ENCODE measurements around the gene VPS33B.

Gene VPS33B

DNA sequence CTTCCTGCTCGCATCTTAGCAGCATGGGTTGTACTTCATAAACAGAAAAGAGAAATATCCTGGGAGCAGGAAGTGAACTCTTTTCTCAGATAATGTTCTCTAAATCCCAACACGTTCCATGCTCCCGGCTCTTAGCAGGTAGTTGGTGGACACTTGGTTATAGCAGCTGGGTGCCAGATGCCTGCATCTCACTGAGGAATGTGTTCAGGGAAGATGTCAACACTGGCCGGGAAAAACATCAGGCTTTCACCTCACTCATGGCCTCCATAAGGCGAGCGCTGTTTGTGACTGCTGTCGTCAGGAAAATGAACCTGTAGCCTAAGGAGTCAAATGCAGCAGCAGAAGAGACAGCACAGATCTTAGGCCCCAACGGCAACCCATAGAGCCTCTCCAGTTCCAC is 23.7 kb downstream of the VPS33B start:
- DNase-seq (ENCODE audit: low read depth in 1 of 2, low spot score in 1 of 2): no peak
- Histone ChIP-seq H3K27ac (replicated peaks) (no peak overlapping the region), H3K27me3 (ENCODE audit: insufficient read depth, poor library complexity, severe bottlenecking) (no peaks in the 10 kb centered on the region), H3K4me3 (replicated peaks; ENCODE audit: insufficient read depth, low read length) (no peak overlapping the region)
- TF ChIP-seq POLR2AphosphoS5 (IDR thresholded peaks at IDR 0.05; ENCODE audit: low read depth): no peak

DNA sequence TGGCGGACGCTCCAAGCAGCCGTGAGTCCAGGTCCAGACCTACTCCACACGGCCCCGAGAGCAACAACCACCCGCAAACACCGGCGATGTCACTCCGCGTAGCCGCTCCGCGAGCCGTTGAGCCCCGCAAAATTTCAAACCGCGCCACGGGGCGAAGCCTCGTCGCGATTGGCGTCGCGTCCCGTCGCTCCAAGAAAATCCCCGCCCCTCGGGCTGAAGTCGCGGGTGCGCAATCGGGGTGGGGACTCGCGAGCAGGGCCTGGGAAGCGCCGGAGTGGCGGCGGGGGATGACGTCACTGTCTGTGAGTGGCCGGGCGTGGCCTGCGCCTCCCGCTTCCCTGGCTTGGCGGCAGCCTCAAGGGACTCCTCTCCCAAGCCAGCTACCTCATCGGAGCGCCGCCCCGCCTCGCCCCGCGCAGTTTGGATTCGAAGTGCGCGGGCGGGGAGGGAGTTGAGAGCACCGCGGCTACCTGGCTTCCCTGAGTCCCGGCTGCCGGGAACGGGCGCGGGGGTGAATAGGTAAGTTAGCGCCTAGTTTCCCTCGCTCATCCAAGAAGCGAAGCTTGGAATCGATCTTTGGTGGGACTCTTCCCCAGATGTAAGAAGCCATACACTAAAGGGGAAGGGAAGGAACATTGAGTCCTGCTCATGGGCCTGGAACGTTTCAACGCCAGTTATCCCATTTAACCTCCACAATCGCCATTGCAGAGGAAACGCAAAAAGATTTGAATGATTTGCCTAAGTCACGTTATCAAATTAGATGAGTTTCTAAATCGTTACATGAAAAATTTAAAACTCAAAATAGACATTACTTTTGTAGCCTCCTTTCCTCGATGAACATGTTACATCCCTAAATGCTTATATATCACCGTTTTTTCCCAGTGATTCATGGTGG is 27.7 kb downstream of the VPS33B start, which contains the start of gene PRC1:
TSS of gene PRC1 (minus strand) at position 119 of the 895 bp plus-strand sequence. CDS start at position 1, 118 bp downstream.
- DNase-seq (ENCODE audit: low read depth in 1 of 2, low spot score in 1 of 2): peak; percentile 97 to 99
- peak within 1 kb of the TSS; percentile 87 for H3K4me3 ChIP-seq (replicated peaks; ENCODE audit: insufficient read depth, low read length)
- TF ChIP-seq POLR2AphosphoS5 (IDR thresholded peaks at IDR 0.05; ENCODE audit: low read depth): peak; percentile 93
- TF ChIP-seq, protein P1, sequence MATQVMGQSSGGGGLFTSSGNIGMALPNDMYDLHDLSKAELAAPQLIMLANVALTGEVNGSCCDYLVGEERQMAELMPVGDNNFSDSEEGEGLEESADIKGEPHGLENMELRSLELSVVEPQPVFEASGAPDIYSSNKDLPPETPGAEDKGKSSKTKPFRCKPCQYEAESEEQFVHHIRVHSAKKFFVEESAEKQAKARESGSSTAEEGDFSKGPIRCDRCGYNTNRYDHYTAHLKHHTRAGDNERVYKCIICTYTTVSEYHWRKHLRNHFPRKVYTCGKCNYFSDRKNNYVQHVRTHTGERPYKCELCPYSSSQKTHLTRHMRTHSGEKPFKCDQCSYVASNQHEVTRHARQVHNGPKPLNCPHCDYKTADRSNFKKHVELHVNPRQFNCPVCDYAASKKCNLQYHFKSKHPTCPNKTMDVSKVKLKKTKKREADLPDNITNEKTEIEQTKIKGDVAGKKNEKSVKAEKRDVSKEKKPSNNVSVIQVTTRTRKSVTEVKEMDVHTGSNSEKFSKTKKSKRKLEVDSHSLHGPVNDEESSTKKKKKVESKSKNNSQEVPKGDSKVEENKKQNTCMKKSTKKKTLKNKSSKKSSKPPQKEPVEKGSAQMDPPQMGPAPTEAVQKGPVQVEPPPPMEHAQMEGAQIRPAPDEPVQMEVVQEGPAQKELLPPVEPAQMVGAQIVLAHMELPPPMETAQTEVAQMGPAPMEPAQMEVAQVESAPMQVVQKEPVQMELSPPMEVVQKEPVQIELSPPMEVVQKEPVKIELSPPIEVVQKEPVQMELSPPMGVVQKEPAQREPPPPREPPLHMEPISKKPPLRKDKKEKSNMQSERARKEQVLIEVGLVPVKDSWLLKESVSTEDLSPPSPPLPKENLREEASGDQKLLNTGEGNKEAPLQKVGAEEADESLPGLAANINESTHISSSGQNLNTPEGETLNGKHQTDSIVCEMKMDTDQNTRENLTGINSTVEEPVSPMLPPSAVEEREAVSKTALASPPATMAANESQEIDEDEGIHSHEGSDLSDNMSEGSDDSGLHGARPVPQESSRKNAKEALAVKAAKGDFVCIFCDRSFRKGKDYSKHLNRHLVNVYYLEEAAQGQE (IDR thresholded peaks at IDR 0.05; ENCODE audit: insufficient replicate concordance, low read depth): no peak

DNA sequence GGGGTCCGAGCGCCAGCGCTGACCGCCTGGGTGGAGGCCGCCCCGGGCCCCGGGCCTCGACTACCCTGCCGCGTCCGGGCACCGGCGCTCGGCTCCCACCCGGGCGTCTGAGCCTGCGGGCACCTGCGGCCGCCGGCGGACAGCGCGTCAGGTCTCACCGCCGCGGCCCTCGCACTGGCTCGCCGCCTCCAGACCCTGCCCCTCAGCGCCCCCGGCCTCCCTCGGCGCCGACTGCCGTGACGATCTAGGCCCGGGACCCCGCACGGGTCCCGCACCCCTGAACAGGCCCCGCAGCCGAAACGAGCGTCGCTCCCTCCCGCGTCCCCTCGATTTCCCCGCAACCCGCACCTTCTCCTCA is 28.4 kb downstream of the VPS33B start:
- H3K27me3 ChIP-seq (ENCODE audit: insufficient read depth, poor library complexity, severe bottlenecking): no peaks in the 10 kb centered on the region
- TF ChIP-seq, protein P1 (IDR thresholded peaks at IDR 0.05; ENCODE audit: insufficient replicate concordance, low read depth): no peak
- TF ChIP-seq, protein P2, sequence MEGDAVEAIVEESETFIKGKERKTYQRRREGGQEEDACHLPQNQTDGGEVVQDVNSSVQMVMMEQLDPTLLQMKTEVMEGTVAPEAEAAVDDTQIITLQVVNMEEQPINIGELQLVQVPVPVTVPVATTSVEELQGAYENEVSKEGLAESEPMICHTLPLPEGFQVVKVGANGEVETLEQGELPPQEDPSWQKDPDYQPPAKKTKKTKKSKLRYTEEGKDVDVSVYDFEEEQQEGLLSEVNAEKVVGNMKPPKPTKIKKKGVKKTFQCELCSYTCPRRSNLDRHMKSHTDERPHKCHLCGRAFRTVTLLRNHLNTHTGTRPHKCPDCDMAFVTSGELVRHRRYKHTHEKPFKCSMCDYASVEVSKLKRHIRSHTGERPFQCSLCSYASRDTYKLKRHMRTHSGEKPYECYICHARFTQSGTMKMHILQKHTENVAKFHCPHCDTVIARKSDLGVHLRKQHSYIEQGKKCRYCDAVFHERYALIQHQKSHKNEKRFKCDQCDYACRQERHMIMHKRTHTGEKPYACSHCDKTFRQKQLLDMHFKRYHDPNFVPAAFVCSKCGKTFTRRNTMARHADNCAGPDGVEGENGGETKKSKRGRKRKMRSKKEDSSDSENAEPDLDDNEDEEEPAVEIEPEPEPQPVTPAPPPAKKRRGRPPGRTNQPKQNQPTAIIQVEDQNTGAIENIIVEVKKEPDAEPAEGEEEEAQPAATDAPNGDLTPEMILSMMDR (IDR thresholded peaks at IDR 0.05; ENCODE audit: insufficient read depth, low read length): no peak
- TF ChIP-seq SPI1 (IDR thresholded peaks at IDR 0.05; ENCODE audit: borderline replicate concordance, low read depth) (no peak), GABPA (IDR thresholded peaks at IDR 0.05; ENCODE audit: low read depth) (no peak), POLR2AphosphoS5 (IDR thresholded peaks at IDR 0.05; ENCODE audit: low read depth) (no peak)
- H3K27ac ChIP-seq (replicated peaks): peak overlapping the region; percentile 98
- no peak for DNase-seq (ENCODE audit: low read depth in 1 of 2, low spot score in 1 of 2)
- peak overlapping the region; percentile 87 for H3K4me3 ChIP-seq (replicated peaks; ENCODE audit: insufficient read depth, low read length)

More for the DNA sequence above, 27.7 kb downstream of the VPS33B start, which contains the start of gene PRC1:
- H3K27ac ChIP-seq (replicated peaks): peak within 1 kb of the TSS; percentile 98
- no peaks in the 10 kb centered on the region for H3K27me3 ChIP-seq (ENCODE audit: insufficient read depth, poor library complexity, severe bottlenecking)

DNA sequence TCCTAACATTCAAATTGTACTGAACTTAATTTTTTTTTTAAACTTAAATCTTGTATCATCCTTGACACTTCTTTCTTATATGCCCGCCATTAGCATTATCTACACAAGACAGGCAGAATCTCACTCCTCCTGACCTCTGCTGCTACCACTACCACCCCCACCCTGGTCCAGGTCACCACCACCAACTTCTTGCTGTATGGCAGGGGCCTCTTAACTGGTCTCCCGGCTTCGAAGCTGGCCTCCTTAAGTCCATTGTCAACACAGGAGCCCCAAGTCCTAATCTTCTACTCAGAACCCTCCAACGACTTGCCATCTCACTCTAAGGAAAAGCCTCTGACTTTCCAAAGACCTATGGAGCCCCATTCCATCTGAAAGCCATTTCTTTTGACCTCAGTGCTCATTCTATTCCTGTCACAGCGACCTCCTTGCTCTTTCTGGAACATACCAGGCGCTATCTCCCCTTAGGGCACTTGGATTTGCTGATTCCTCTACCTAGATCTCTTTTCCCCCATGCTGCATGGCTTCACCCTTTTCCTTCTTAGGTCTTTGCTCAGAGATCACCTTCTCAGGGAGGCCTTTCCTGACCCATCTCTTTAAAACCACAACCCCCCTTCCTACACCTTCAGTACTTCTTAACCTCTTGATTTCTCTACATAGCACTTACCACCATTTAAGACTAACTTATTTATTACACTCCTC is 30.7 kb downstream of the VPS33B start:
- Histone ChIP-seq H3K27me3 (ENCODE audit: insufficient read depth, poor library complexity, severe bottlenecking) (no peaks in the 10 kb centered on the region), H3K4me3 (replicated peaks; ENCODE audit: insufficient read depth, low read length) (no peak overlapping the region), H3K27ac (replicated peaks) (no peak overlapping the region)
- TF ChIP-seq, protein P1 (IDR thresholded peaks at IDR 0.05; ENCODE audit: insufficient replicate concordance, low read depth): no peak
- TF ChIP-seq, protein P2 (IDR thresholded peaks at IDR 0.05; ENCODE audit: insufficient read depth, low read length): no peak
- no peak for TF ChIP-seq SPI1 (IDR thresholded peaks at IDR 0.05; ENCODE audit: borderline replicate concordance, low read depth)
- TF ChIP-seq POLR2AphosphoS5 (IDR thresholded peaks at IDR 0.05; ENCODE audit: low read depth): no peak
- TF ChIP-seq GABPA (IDR thresholded peaks at IDR 0.05; ENCODE audit: low read depth): no peak
- DNase-seq (ENCODE audit: low read depth in 1 of 2, low spot score in 1 of 2): no peak
